Left lung (tissue), 10 donors: ENCODE results near the gene TRAF3IP1. TPM values are rescaled to one million over a fixed set of nuclear protein-coding genes. Genes with fewer than 3 reads are reported as not detected.

Source experiments
- ATAC-seq: fragments of 200-7000 bp; cut with Tn5 transposase; one replicate; pipeline ENCODE4 v1.9.1; 2020; ENCODE audit warnings: moderate library complexity
- DNase-seq, 4 donors: peaks; one replicate each; pipeline ENCODE4 v3.0.0-alpha.2; 2013 to 2020
- H3K27ac ChIP-seq, 2 donors: fragments of 200-600 bp; sonication (generic) in 1 of 2; one replicate each; pipeline versions ENCODE4 v1.5.0 to v1.8.0; 2020 to 2021
- H3K27me3 ChIP-seq, 2 donors: fragments of 200-600 bp; sonication (generic) in 1 of 2; one replicate each; pipeline versions ENCODE4 v1.5.0 to v1.8.0; 2020 to 2021
- H3K36me3 ChIP-seq, 2 donors: fragments of 200-600 bp; sonication (generic) in 1 of 2; one replicate each; pipeline versions ENCODE4 v1.5.0 to v1.8.0; 2020 to 2021
- H3K4me1 ChIP-seq, 2 donors: fragments of 200-600 bp; one replicate each; pipeline ENCODE4 v1.8.0; 2021
- H3K4me3 ChIP-seq, 2 donors: fragments of 200-600 bp; sonication (generic) in 1 of 2; one replicate each; pipeline versions ENCODE4 v1.5.0 to v1.8.0; 2020 to 2021; ENCODE audit warnings: mild to moderate bottlenecking in 1 of 2
- H3K9me3 ChIP-seq, 2 donors: fragments of 200-600 bp; sonication (generic) in 1 of 2; one replicate each; pipeline versions ENCODE4 v1.5.0 to v1.8.0; 2020 to 2021
- intact Hi-C, 2 donors: fragments of 100-400 bp; cut with DNase I; formaldehyde crosslinking; loops; one replicate each; pipeline versions ENCODE4 v1.11.2 to v1.14.2; 2022
- polyA plus RNA-seq, 6 donors: library from polyadenylated mRNA; unstranded; fragments of 120-200 nt; gene quantifications; one replicate each; pipeline ENCODE4 v1.2.1, GENCODE V29; 2013; ENCODE audit not compliant: insufficient read length in 6 of 6
- total RNA-seq, 2 donors: library from RNA; stranded (reverse); fragmentation: NEBNext Ultra II Directional; extraction: Animal tissue kit (Norgen Biotek cat#: 25700); gene quantifications; one replicate each; pipeline ENCODE4 v1.2.1, GENCODE V29; 2021
- TF ChIP-seq, protein P1 (sequence below), 2 donors: fragments of 200-600 bp; sonication (generic) in 1 of 2; IDR thresholded peaks; one replicate each; pipeline versions ENCODE4 v1.5.0 to v1.8.0; 2021; ENCODE audit warnings: antibody characterized with exemption in 2 of 2
- donor health status: DM: no; HTN: yes; CAD: no.
- donor health status: DM: no; HTN: no; CAD: no.

TRAF3IP1 gene
- total and polyA plus RNA-seq, 8 donors: 11.6 to 22.6 (median 19.7) TPM

DNA sequence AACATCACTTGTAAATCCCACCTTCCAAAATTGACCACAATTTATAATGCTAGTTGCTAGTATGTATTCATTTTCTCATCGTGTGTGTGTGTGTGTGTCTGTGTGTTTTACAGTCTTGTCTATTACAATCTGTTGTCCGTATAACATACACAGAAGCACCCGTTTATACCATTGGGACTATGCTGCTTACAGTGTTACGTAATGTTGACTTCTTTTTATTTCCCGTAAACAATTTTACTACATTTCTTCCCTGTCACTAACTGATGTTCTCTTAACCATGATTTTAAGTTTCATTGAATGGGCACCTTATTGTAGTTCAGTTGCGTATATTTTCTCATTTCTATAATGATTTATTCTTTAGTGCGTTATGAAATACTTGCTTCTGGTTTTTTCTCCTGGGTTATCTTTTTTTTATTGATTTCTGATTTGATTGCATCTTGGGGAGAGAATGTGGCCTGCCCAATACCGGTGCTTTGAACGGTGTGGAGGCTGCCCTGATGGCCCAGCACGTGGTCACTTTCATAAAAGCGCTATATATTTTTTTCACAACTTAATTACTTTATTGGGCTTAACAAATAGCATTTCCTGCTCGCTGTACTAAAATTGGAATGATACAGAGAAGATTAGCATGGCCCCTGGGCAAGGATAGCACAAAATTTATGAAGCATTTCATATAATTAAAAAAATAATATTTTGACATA lies 91.9 kb downstream of the TRAF3IP1 start:
- Histone ChIP-seq H3K27me3 (no peaks in the 10 kb centered on the region), H3K9me3 (no peaks in the 10 kb centered on the region), H3K36me3 (no peaks in the 10 kb centered on the region), H3K4me3 (no peak overlapping the region), H3K27ac (no peak overlapping the region), H3K4me1 (no peaks in the 10 kb centered on the region)
- DNase-seq (no peak), ATAC-seq (no peak)
- intact Hi-C loops: no loop called here
- TF ChIP-seq, protein P1, sequence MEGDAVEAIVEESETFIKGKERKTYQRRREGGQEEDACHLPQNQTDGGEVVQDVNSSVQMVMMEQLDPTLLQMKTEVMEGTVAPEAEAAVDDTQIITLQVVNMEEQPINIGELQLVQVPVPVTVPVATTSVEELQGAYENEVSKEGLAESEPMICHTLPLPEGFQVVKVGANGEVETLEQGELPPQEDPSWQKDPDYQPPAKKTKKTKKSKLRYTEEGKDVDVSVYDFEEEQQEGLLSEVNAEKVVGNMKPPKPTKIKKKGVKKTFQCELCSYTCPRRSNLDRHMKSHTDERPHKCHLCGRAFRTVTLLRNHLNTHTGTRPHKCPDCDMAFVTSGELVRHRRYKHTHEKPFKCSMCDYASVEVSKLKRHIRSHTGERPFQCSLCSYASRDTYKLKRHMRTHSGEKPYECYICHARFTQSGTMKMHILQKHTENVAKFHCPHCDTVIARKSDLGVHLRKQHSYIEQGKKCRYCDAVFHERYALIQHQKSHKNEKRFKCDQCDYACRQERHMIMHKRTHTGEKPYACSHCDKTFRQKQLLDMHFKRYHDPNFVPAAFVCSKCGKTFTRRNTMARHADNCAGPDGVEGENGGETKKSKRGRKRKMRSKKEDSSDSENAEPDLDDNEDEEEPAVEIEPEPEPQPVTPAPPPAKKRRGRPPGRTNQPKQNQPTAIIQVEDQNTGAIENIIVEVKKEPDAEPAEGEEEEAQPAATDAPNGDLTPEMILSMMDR (IDR thresholded peaks at IDR 0.05): no peak

GRCh38 chr2:238413368-238413767 lies 93.0 kb downstream of the TRAF3IP1 start:
- Histone ChIP-seq H3K36me3 (no peaks in the 10 kb centered on the region), H3K9me3 (no peaks in the 10 kb centered on the region), H3K4me1 (no peaks in the 10 kb centered on the region), H3K4me3 (no peak overlapping the region), H3K27ac (no peak overlapping the region), H3K27me3 (no peaks in the 10 kb centered on the region)
- intact Hi-C loops: no loop called here
- TF ChIP-seq, protein P1 (IDR thresholded peaks at IDR 0.05): no peak
- ATAC-seq: no peak
- no peak for DNase-seq

DNA sequence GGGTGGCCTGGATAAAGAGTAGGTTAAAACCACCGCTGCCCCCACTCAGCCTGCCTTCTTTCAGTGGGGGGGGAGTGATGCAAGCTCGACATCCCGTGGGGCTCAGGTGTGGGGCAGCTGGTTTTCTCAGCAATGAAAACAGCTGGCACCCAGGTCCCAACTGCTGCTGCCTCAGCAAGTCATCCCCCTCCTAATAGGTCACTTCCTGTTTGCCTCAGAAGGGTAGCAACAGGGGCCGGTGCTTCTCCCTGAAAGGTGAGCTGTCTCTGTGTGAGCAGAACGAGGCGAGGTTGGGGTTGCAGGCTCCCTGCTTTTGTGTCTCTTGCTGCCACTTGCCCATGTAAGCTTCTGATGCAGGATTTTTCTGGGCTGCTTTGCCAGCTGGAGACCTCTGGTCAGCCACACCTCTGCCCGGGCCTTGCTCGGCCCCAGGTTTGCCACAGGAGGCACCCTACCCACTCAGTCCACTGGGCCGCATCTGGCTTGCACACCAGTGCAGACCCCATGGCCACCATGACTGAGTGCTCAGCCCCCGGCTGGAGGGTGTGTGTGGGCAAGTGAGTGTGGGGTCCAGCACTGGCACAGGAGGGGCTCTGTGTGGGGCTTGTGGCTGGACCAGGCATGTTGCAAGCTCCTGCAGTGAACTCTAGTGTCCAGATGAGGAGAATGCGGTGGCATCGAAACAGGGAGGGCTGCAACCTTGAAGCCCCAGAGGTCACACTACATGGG lies 94.9 kb downstream of the TRAF3IP1 start:
- H3K27me3 ChIP-seq: no peaks in the 10 kb centered on the region
- intact Hi-C loops: no loop called here
- ATAC-seq (no peak), DNase-seq (no peak)
- no peaks in the 10 kb centered on the region for H3K4me1 ChIP-seq
- H3K9me3 ChIP-seq: no peaks in the 10 kb centered on the region
- TF ChIP-seq, protein P1 (IDR thresholded peaks at IDR 0.05): no peak
- H3K4me3 ChIP-seq: no peak overlapping the region
- no peaks in the 10 kb centered on the region for H3K36me3 ChIP-seq
- H3K27ac ChIP-seq: no peak overlapping the region

DNA sequence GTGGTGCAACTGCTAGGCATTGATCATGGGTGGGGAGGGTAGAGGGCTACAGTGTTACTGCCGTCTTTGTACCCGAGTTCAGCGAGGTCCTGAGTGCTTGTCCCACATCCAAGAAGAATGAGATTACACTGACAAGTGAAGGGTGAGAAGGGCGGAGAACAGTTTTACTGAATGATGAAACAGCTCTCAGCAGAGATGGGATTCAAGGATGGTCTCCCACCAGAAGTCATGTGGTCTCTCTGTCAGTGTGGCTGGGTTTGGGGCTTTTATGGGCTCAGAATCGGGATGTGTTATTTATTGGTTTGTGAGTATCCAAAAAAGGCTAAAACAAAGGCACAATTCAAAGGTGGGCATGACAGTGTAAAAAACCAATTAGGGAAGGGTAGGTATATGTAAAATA lies 95.6 kb downstream of the TRAF3IP1 start:
- H3K4me1 ChIP-seq: no peaks in the 10 kb centered on the region
- DNase-seq: no peak
- H3K36me3 ChIP-seq: no peaks in the 10 kb centered on the region
- no peak for ATAC-seq
- H3K27me3 ChIP-seq: no peaks in the 10 kb centered on the region
- TF ChIP-seq, protein P1 (IDR thresholded peaks at IDR 0.05): no peak
- intact Hi-C loops: no loop called here
- H3K9me3 ChIP-seq: no peaks in the 10 kb centered on the region
- no peak overlapping the region for H3K4me3 ChIP-seq
- no peak overlapping the region for H3K27ac ChIP-seq

GRCh38 chr2:238418196-238418998 lies 98.1 kb downstream of the TRAF3IP1 start:
- H3K4me1 ChIP-seq: no peaks in the 10 kb centered on the region
- TF ChIP-seq, protein P1 (IDR thresholded peaks at IDR 0.05): no peak
- DNase-seq (peak in 1 of 4 donors; percentile 39), ATAC-seq (peak; percentile 37)
- intact Hi-C loops: no loop called here
- H3K36me3 ChIP-seq: no peaks in the 10 kb centered on the region
- H3K27ac ChIP-seq: no peak overlapping the region
- no peaks in the 10 kb centered on the region for H3K27me3 ChIP-seq
- H3K9me3 ChIP-seq: no peaks in the 10 kb centered on the region
- H3K4me3 ChIP-seq: no peak overlapping the region
